ENCODE results near the gene DMPK. TPM values are rescaled to one million over a fixed set of nuclear protein-coding genes. Genes with fewer than 3 reads are reported as not detected.
A peak's percentile ranks its signal among the peaks of the same experiment; 100 is the strongest.
"Not testable (repeated sequence)": the region's sequence is repeated elsewhere in the genome, so short reads cannot be mapped to it uniquely, and the experiment has no call there.

Gene DMPK
- polyA plus RNA-seq, 4 donors = 33.4 to 74.4 (median 54.6) TPM

DNA sequence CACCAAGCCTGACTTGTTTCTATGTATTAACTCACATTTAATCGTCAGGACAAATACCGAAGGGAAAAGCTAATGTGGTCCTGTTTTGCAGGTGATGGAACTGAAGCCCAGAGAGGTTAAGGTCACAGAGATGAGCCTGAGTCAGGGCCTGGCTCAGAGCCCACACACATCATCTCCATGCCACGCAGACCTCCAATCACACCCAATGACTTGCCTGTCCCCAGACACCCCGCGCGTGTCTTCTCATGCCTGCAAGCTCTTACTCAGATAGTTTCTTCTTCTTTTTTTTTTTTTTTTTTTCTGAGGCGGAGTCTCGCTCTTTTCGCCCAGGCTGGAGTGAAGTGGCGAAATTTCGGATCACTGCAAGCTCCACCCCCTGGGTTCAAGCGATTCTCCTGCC is 29.7 kb downstream of the DMPK start:
- no peak for DNase-seq (ENCODE audit: low read depth in 4 of 4, low spot score in 2 of 4)

- DNase-seq (ENCODE audit: low read depth in 4 of 4, low spot score in 2 of 4) = not testable (repeated sequence)
Observed at GRCh38 chr19:45751483-45751882, 30.8 kb downstream of the DMPK start.

GRCh38 chr19:45747513-45747912 is 34.8 kb downstream of the DMPK start:
- no peak for DNase-seq (ENCODE audit: low read depth in 4 of 4, low spot score in 2 of 4)

- no peak for DNase-seq (ENCODE audit: low read depth in 4 of 4, low spot score in 2 of 4)
Observed at GRCh38 chr19:45746866-45747265, 35.4 kb downstream of the DMPK start.

DNA sequence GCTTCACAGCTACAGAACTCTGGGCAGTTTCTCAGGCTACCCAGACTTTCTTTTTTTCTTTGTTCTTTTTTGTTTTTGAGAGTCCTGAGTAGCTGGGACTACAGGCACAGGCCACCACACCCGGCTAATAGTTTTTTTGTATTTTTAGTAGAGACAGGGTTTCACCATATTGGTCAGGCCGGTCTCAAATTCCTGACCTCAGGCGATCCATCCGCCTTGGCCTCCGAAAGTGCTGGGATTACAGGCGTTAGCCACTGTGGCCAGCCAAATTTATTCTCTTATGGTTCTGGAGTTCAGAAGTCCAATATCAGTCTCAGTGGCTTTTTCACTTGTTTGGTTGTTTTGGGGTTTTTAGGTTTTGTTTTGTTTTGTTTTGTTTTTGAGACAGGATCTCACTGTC is 36.7 kb downstream of the DMPK start:
- DNase-seq (ENCODE audit: low read depth in 4 of 4, low spot score in 2 of 4) = no peak

GRCh38 chr19:45742969-45743368 is 39.3 kb downstream of the DMPK start:
- no peak for DNase-seq (ENCODE audit: low read depth in 4 of 4, low spot score in 2 of 4)

- no peak for DNase-seq (ENCODE audit: low read depth in 4 of 4, low spot score in 2 of 4)
Observed at GRCh38 chr19:45739498-45740439, 42.5 kb downstream of the DMPK start.

GRCh38 chr19:45733160-45733810 is 49.0 kb downstream of the DMPK start, which contains the start of gene MEIOSIN:
MEIOSIN (plus strand) TSS chr19:45733439; CDS start chr19:45735377, 1,938 bp downstream.
- DNase-seq (ENCODE audit: low read depth in 4 of 4, low spot score in 2 of 4) = no peak

- DNase-seq (ENCODE audit: low read depth in 4 of 4, low spot score in 2 of 4) = peak; percentile 89 to 97 (median 95)
Observed at GRCh38 chr19:45730368-45731288, 51.7 kb downstream of the DMPK start, which contains the start of gene FBXO46. FBXO46 (minus strand) TSS chr19:45730896; CDS start chr19:45713495, 17,401 bp downstream.

DNA sequence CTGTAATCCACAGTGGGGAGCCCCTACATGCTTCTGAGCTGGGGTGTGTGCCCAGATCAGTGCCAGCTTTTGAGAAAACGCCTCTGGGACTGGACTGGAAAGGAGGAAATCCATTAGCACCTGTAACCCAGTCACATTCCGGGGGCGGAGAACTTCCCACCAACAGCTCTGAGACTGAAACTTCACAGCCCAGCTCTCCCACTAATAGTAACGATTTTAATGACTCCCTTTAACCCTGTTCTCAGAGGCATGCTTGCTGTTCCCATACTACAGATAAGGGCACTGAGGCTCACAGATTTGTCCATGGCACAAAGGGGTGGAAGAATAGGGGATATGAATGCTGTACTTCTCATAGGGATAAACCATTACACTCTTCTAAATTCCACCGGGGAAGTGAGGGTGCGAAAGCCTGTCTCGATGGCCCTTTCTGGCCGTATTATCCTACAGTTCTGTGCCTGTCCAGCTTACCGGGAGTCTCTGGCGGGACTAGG is 52.4 kb downstream of the DMPK start:
- DNase-seq (ENCODE audit: low read depth in 4 of 4, low spot score in 2 of 4) = no peak

- not testable (repeated sequence) for DNase-seq (ENCODE audit: low read depth in 4 of 4, low spot score in 2 of 4)
Observed at GRCh38 chr19:45728683-45729082, 53.6 kb downstream of the DMPK start.

GRCh38 chr19:45720065-45720464 is 62.2 kb downstream of the DMPK start:
- not testable (repeated sequence) for DNase-seq (ENCODE audit: low read depth in 4 of 4, low spot score in 2 of 4)

Other genes with a start within 250 kb of the DMPK start
- 10 to 100 TPM in 3 of 4 donors, 1 to 10 TPM in 1; 9.7 to 13.3 (median 10.6) TPM for gene OPA3, start 197.7 kb downstream of the DMPK start, polyA plus RNA-seq (ENCODE audit: insufficient read length in 4 of 4)
- gene GPR4, start 180.3 kb downstream of the DMPK start, polyA plus RNA-seq (ENCODE audit: insufficient read length in 4 of 4) = 1 to 10 TPM; 3.7 to 5.4 (median 4.2) TPM
- gene EML2, start 143.1 kb downstream of the DMPK start, polyA plus RNA-seq (ENCODE audit: insufficient read length in 4 of 4) = 10 to 100 TPM; 17.7 to 30.8 (median 23.5) TPM
- gene GIPR, start 114.3 kb downstream of the DMPK start, polyA plus RNA-seq (ENCODE audit: insufficient read length in 4 of 4) = 1 to 10 TPM in 2 of 4 donors, under 1 TPM in 2; 0.59 to 1.8 (median 0.89) TPM
- 100 to 1,000 TPM; 268 to 441 (median 342) TPM for gene SNRPD2, start 90.5 kb downstream of the DMPK start, polyA plus RNA-seq (ENCODE audit: insufficient read length in 4 of 4)
- 10 to 100 TPM in 2 of 4 donors, 1 to 10 TPM in 2; 7.2 to 13.5 (median 10.8) TPM for gene QPCTL, start 89.8 kb downstream of the DMPK start, polyA plus RNA-seq (ENCODE audit: insufficient read length in 4 of 4)
- 10 to 100 TPM; 10.7 to 24.0 (median 20.3) TPM for gene FBXO46, start 51.6 kb downstream of the DMPK start, polyA plus RNA-seq (ENCODE audit: insufficient read length in 4 of 4)
- gene MEIOSIN, start 49.1 kb downstream of the DMPK start, polyA plus RNA-seq (ENCODE audit: insufficient read length in 4 of 4) = not detected
- 10 to 100 TPM; 13.6 to 38.5 (median 27.7) TPM for gene SIX5, start 13.2 kb downstream of the DMPK start, polyA plus RNA-seq (ENCODE audit: insufficient read length in 4 of 4)
- gene DMWD, start 10.4 kb upstream of the DMPK start, polyA plus RNA-seq (ENCODE audit: insufficient read length in 4 of 4) = 10 to 100 TPM; 24.1 to 56.1 (median 39.9) TPM
- gene RSPH6A, start 32.8 kb upstream of the DMPK start, polyA plus RNA-seq (ENCODE audit: insufficient read length in 4 of 4) = not detected
- 10 to 100 TPM; 49.5 to 80.1 (median 67.0) TPM for gene SYMPK, start 80.7 kb upstream of the DMPK start, polyA plus RNA-seq (ENCODE audit: insufficient read length in 4 of 4)
- gene FOXA3, start 81.8 kb upstream of the DMPK start, polyA plus RNA-seq (ENCODE audit: insufficient read length in 4 of 4) = under 1 TPM; 0.40 to 0.60 (median 0.50) TPM
- 10 to 100 TPM; 16.5 to 33.7 (median 25.1) TPM for gene IRF2BP1, start 103.7 kb upstream of the DMPK start, polyA plus RNA-seq (ENCODE audit: insufficient read length in 4 of 4)
- gene MYPOP, start 120.1 kb upstream of the DMPK start, polyA plus RNA-seq (ENCODE audit: insufficient read length in 4 of 4) = 1 to 10 TPM; 3.7 to 7.2 (median 5.8) TPM
- not detected for gene NANOS2, start 132.3 kb upstream of the DMPK start, polyA plus RNA-seq (ENCODE audit: insufficient read length in 4 of 4)
- gene NOVA2, start 191.4 kb upstream of the DMPK start, polyA plus RNA-seq (ENCODE audit: insufficient read length in 4 of 4) = 1 to 10 TPM; 2.8 to 5.3 (median 4.2) TPM
- gene CCDC61, start 213.0 kb upstream of the DMPK start, polyA plus RNA-seq (ENCODE audit: insufficient read length in 4 of 4) = 10 to 100 TPM; 10.8 to 17.0 (median 15.3) TPM
- gene PGLYRP1, start 240.6 kb upstream of the DMPK start, polyA plus RNA-seq (ENCODE audit: insufficient read length in 4 of 4) = under 1 TPM in 2 of 4 donors, not detected in 2; 0.66 to 0.78 TPM

Data from left renal cortex interstitium (tissue), 4 donors.